HG02763 (cell line): ENCODE measurements around the gene PALM.
"Not testable (repeated sequence)": the region's sequence is repeated elsewhere in the genome, so short reads cannot be mapped to it uniquely, and the experiment has no call there.

ENCODE experiments used
- ATAC-seq: cut with Tn5 transposase; IDR thresholded peaks from one replicate; pipeline ENCODE4 v1.9.1; 2021; ENCODE audit warnings: mild to moderate bottlenecking, moderate library complexity; ENCODE audit not compliant: unreplicated experiment

Gene PALM

DNA sequence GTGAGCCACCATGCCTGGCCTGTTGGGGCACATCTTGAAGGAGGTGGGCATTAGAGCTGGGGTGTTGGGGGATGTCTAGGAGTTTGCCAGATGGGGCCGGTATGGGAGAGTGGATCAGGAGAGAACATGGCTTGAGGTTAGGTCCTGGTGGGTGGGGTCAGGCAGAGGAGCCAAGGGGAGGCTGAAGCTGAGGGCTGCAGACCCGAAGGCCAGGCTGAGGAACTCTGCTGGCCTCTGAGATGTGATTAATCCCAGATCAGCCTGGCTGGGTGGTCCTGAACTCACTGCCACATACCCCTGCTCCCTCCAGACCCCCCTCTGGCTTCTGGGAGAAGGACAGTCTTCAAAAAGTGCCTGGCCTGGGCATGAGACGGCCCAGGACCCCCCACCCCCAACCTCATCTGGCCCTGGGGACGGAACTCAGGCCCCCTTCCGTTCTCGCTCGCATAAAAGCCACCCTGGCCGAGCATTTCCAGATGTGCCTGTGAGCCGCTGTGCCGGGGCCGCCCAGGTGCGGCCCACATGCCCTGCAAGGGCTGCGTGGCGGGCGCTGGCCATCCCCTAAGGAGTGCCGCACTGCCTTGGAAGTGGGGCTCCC is 29.8 kb upstream of the PALM start:
- ATAC-seq: no peak

DNA sequence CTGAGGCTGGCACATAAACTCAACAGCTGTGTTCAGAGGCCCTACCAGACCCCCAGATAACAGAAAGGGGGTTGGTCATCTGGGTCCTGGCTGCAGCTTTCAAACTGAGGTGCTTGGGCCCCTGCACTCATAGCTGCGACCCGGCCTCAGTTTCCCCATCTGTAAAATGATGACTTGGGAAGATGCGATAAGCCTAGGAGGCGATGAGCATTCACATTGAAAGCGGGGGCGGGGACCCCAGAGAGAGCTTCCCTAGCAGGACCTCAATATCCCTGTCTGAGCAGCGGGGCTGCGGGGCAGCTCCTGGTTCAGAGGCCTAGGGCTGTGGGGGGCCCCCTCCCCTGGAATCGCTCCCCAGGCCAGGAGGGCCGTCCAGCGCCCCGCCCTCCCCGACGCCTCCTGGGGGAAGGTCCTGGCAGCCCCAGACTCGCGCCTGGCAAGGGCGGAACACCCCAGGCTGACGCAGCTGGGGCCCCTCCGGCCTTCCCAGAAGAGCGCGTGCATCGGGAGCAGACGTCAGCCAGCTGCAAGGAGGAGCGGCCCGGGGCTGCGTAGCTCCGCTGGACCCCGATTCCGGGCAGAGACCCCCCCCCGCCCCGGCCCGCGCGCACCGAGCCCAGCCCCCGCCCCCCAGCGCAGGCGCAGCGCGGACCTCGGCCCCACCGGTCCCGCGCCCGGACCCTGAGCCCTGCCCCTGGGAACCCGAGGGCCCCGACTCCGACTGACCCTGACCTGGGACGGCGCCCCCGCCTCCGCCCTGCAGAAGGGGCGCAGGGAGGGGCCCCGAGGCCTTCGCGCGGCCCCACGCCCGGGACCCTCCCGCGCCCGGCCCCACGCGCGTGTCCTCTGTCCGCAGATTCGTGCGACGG is 29.1 kb upstream of the PALM start:
- peak; percentile 6 for ATAC-seq

DNA sequence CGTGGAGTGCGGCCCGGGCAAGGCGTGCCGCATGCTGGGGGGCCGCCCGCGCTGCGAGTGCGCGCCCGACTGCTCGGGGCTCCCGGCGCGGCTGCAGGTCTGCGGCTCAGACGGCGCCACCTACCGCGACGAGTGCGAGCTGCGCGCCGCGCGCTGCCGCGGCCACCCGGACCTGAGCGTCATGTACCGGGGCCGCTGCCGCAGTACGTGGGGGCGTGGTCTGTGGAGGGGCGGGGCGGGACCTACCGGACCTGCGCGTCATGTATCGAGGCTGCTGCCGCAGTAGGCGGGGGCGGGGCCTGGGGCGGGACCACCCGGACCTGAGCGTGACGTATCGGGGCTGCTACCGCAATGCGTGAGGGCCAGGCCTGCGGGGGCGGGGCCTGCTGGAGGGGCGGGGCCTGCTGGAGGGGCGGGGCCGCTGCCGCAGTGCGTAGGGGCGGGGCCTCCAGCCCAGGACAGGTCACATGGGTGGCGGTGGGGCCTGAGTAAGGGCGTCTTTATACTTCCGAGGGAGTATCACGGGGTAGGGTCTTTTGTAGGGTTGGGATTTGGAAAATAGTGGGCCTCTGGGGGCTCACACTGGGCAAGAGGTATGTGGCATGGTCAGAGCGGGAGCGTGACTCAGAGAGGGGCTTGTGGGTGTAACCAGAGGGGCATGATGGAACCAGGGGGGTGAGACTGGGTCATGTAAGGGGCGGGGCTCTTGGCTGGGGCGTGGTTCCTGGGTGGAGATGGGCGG is 28.3 kb upstream of the PALM start:
- ATAC-seq: peak; percentile 68

DNA sequence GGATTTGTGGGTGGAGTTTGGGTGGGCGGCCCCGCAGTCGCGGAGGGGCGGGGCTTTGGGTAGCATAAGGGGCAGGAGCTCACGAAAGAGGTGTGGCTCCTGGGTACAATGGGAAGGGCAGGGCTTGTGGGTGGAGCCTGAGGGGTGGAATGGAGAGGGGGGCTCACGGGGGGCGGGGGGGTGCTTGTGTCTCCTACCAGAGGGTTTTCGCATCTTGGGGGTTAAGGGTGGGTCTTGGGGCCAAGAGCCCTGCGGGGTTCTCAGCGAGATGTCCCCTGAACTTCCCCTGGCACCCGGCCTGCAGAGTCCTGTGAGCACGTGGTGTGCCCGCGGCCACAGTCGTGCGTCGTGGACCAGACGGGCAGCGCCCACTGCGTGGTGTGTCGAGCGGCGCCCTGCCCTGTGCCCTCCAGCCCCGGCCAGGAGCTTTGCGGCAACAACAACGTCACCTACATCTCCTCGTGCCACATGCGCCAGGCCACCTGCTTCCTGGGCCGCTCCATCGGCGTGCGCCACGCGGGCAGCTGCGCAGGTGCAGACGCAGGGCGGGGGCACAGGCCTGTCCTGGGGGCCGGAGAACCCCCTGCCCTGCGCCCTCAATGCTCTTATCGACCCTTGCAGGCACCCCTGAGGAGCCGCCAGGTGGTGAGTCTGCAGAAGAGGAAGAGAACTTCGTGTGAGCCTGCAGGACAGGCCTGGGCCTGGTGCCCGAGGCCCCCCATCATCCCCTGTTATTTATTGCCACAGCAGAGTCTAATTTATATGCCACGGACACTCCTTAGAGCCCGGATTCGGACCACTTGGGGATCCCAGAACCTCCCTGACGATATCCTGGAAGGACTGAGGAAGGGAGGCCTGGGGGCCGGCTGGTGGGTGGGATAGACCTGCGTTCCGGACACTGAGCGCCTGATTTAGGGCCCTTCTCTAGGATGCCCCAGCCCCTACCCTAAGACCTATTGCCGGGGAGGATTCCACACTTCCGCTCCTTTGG is 27.4 kb upstream of the PALM start:
- ATAC-seq: no peak

DNA sequence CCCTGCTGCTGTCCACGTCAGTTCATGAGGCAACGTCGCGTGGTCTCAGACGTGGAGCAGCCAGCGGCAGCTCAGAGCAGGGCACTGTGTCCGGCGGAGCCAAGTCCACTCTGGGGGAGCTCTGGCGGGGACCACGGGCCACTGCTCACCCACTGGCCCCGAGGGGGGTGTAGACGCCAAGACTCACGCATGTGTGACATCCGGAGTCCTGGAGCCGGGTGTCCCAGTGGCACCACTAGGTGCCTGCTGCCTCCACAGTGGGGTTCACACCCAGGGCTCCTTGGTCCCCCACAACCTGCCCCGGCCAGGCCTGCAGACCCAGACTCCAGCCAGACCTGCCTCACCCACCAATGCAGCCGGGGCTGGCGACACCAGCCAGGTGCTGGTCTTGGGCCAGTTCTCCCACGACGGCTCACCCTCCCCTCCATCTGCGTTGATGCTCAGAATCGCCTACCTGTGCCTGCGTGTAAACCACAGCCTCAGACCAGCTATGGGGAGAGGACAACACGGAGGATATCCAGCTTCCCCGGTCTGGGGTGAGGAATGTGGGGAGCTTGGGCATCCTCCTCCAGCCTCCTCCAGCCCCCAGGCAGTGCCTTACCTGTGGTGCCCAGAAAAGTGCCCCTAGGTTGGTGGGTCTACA is 25.9 kb upstream of the PALM start:
- ATAC-seq: no peak

DNA sequence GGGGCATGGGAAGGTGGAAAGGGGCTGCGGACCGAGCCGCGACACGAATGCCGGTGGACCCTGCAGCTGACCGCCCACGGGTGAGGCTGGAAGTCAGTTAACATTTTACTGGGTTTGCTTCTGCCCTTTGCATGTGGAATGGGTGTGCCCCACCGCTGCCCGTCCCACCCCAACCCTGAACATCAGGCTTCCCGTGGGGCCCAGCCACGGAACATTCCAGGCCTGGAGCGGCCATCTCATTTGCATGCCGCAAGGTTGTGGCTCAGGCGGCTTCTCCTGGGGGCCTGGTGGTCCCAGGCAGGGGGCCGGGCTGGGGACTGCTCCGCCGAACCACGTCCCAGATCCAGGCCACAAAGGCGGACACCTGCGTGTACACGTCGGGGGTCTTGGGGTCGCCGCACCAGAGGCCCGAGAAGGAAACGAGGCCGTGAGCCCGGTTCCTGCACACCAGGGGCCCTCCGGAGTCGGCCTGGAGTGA is 23.2 kb upstream of the PALM start:
- no peak for ATAC-seq

DNA sequence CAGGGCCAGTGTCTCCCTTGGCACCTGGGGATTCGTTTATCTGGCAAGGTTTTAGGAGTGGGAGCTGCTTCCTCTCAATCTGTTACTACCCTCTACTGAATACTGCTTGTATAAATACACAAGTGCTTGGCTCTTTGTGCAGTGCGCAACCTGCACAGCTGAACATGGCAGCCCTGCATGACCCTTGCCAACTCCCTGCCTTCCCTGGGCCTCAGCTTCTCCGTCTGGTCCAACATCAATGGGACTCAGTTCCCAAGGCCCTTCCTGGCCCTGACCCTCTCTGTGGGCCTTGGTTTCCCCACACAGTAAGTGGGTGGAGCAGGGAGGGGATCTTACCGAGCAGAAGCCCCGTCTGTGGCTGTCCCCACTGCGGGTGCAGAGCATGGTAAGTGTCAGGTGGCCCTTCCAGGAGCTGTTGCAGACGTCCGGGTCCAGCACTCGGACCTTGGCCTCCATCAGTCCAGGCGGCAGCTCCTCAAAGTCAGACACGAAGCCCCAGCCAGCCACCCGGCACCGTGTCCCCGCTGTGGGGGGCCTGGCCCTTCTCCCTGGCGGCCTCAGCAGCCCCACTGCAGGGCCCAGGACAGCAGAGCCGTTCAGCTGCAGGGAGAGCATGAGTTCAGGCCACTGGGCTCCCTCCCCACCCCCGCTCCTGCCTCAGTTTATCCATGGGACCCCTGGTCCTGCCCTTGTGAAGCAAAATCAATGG is 22.0 kb upstream of the PALM start:
- no peak for ATAC-seq

DNA sequence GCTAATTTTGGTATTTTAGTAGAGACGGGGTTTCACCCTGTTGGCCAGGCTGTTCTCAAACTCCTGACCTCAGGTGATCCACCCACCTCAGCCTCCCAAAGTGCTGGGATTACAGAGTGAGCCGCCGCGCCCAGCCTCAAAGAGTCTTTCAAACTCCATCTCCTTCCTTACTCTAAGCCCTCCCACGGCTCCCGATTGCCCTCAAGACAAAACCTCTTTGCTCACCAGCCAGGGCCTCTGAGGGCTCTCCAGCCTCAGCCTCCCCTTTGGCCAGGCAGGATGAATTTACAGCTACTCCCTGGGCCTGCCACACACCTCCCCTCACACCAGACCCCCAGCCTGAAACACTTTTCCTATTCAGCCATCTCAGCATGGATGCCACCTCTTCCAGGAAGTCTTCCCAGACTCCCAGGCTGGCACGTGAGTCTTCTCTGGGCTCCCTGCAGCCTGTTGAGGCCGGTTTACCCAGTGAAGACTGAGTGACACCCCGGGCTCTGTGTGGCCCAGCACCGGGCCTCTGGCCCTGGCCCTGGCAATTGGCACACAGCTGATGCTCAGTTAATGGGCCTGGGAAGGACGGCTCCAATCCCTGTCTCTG is 21.1 kb upstream of the PALM start:
- no peak for ATAC-seq

DNA sequence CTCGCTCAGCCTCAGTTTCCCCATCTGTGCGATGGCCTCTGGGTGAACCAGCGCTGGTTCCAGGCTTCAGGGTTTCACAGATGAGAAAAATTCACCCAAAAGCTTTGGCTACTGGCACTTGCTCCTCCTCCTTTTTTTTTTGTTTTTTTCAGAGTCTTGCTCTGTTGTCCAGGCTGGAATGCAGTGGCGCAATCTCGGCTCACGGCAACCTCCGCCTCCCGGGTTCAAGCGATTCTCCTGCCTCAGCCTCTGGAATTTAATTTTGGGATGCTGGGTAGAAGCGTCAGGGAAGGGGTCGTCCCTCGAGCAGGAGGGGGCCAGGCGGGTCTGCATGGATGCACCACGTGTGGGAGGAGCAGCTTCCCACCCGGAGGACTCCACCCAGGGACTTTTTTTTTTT is 20.5 kb upstream of the PALM start:
- no peak for ATAC-seq

DNA sequence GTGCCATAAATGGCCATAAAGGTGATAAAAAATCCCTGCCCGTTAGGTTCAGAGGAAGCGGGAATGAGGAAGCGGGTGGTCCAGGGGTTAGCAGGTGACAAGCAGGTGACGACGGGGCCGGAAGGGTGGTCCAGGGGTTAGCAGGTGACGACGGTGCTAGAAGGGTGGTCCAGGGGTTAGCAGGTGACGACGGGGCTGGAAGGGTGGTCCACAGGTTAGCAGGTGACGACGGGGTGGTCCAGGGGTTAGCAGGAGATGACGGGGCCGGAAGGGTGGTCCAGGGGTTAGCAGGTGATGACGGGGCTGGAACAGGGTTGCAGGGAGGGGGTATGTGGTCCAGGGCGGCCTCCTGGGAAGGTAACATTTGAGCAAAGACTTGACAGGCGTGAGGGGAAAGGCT is 19.7 kb upstream of the PALM start:
- no peak for ATAC-seq

DNA sequence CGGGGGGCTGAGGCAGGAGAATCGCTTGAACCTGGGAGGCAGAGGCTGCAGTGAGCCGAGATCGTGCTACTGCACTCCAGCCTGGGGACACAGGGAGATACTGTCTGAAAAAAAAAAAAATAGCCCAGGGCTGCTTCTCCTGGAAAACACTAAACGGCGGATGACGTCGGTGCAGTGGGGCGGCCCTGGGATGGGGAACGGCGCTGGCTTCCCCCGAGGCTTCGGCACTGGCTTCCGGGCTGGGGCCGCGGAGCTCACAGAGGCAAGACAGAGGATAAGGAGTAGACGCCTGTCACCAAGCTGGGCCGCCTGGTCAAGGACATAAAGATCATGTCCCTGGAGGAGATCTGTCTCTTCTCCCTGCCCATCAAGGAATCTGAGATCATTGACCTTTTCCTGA is 18.5 kb upstream of the PALM start:
- no peak for ATAC-seq

DNA sequence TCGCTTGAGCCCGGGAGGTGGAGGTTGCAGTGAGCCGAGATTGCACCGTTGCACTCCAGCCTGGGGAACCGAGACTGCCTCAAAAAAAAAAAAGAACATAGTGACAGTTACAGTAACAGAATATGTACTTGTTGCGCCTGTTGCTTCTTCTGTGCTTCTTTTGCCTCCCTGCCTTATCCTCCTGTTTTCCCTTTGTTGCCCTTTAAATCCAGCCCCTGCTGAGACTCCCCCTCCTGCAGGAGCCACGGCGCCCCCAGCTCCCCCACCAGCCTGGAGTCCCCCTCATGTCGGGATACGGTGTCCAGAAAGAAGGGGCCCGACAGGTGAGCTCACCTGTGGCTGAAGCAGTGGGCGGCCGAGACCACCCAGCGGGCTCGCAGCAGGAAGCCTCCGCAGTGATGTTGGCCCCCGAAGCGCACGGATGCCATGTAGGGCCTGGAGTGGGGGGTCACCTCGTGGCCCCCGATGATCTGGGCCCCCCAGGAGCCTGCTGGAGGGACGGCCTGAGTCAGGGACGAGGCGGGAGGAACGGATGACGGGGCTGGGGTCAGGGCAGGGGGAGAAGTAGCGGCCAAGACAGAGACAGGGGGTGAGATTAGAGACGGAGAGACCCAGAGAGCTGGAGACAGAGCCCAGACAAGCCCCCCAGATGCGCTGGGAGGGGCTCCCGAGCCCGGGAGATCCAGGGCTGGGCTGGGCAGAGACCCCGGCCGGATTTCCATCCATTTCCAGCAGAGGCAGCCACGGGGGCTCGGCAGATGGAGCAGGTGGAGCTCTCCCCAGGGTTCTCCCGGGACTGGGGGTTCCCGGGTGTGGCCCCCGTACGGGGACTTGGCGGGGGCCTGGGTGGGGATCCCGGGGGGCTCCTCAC is 14.0 kb upstream of the PALM start:
- ATAC-seq: no peak

DNA sequence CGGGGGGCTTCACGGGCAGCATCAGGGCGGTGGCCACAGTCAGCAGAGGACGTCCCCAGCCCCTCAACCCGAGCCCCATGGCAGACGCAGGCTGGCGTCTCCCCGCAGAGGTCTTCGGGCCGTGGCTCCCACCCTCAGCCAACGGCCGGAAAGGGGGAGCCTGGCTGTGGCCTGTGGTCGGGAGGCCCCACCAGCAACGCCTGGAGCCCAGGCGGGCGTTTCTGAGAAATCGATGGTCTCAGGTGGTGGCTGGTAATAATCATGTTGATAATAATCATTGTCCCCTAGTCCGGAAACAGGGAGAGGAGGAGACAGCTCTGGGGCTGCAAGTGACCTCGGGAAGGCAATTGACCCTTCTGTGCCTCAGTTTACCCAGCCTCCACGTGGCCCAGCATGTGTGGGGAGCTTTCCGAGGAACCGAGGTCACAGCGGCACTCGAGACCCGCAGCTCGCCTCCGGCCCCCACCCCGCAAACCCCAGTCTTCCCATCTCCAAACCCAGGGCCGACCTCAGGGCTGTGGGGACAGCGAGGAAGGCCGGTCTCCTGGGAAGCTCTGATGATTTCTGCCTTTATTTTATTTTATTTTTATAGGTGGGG is 13.3 kb upstream of the PALM start, which contains the start of gene PRSS57:
Gene PRSS57 (minus strand): TSS at position 101 of the 598 bp plus-strand sequence. CDS start 22 bp downstream, at position 79.
- ATAC-seq: no peak

DNA sequence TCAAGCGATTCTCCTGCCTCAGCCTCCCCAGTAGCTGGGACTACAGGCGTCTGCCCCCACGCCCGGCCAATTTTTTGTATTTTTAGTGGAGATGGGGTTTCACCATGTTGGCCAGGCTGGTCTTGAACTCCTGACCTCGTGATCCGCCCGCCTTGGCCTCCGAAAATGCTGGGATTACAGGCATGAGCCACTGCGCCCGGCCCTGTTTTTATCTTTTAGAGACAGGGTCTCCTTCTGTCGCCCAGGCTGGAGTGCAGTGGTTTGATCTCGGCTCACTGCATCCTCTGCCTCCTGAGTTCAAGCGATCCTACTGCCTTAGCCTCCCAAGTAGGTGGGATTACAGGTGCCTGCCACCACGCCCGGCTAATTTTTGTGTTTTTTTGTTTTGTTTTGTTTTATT is 10.2 kb upstream of the PALM start:
- not testable (repeated sequence) for ATAC-seq

DNA sequence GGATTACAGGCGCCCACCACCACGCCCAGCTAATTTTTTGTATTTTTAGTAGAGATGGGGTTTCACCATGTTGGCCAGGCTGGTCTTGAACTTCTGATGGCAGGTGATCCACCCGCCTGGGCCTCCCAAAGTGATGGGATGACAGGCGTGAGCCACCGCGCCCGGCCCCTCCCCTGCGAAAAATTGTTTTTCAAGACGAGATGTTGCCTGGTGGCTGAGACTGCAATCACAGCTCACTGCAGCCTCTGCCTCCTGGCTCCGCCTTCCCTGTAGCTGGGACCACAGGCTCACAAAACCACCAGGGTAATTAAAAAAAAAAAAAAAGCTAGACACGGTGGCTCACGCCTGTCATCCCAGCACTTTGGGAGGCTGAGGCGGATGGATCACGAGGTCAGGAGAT is 8.8 kb upstream of the PALM start:
- not testable (repeated sequence) for ATAC-seq

DNA sequence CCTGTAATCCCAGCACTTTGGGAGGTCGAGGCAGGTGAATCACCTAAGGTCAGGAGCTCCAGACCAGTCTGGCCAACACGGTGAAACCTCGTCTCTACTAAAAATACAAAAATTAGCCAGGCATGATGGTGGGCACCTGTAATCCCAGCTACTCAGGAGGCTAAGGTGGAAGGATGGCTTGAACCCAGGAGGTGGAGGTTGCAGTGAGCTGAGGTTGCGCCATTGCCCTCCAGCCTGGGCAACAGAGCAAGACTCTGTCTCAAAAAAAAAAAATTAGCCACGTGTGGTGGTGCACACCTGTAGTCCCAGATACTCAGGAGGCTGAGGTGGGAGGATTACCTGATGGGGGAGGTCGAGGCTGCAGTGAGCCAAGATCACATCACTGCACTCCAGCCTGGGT is 5.9 kb upstream of the PALM start:
- ATAC-seq: not testable (repeated sequence)

DNA sequence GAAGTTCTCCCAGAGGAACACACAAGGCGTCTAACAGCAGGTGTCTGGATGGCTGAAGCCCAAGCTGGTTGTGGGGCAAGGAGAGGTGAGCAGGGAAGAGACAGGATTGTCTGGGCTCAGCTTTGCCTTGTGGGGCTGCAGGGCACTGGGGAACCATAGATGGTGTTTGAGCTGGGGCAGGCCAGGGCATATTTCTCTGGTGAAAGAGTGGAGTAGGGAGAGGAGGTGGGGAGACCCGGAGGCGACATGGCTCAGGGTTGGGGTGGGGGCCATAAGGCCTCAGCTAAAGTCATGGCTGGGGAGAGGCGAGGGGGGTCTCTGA is 5.4 kb upstream of the PALM start:
- ATAC-seq: no peak
